ENCODE data around the gene ICE2. TPM values are rescaled to one million over a fixed set of nuclear protein-coding genes. Genes with fewer than 3 reads are reported as not detected.
A peak's percentile ranks its signal among the peaks of the same experiment; 100 is the strongest.

ICE2 gene
- total and polyA plus RNA-seq, 11 donors, result 8.4 to 28.8 (median 21.6) TPM

DNA sequence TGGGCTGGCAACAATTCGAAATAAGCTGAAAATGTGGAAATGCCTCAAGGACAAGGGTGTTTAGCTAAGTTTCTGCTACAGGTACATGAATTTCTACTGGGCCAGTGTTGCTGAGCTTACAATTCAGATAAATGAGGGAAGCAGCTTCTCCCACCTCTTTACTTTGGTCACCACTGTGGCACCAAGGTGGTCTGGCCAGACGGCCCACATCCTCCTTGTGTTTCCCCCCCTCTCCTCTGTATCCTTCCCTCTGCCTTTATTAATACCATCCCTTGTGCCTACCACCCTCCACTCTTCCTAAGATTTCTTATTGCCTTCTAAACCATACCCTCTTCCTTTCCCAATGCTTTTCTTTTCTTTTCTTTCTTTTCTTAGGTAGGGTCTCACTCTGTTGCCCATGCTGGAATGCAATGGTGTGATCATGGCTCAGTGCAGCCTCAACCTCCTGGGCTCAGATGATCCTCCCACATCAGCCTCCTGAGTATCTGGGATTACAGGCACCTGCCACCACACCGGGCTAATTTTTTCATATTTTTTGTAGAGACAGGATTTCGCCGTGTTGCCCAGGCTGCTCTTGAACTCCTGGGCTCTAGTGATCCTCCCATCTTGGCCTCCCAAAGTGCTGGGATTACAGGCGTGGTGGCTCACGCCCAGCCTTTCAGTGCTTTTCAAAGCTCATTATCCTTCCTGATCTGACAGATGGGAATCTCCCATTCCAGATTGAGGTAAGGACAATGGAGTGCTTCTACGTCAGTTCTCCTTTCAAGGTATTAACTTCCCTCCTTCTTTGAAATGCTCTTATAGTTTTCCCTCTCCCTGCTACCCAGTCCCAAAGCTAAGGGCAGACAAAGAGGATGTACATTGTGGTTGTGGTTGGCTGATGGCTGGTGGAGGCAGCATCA is 95.9 kb downstream of the ICE2 start:
- Histone ChIP-seq H3K9me3 (no peaks in the 10 kb centered on the region), H3K27ac (no peak overlapping the region), H3K27me3 (no peaks in the 10 kb centered on the region), H3K4me3 (no peak overlapping the region), H3K36me3 (peaks cover 0 to 86% (median 52%) of the 10 kb centered on the region in 9 donors), H3K4me1 (peaks cover 0 to 84% (median 32%) of the 10 kb centered on the region in 12 donors)
- no peak for TF ChIP-seq CTCF (IDR thresholded peaks at IDR 0.05)
- TF ChIP-seq POLR2A (IDR thresholded peaks at IDR 0.05), result no peak
- DNase-seq (no peak), ATAC-seq (no peak)
- intact Hi-C loops (cut with DNase I), result no loop called here
- 93 to 95% (median 93%) methylated on average over 8 of the region's 8 CpGs for WGBS, 4 donors

DNA sequence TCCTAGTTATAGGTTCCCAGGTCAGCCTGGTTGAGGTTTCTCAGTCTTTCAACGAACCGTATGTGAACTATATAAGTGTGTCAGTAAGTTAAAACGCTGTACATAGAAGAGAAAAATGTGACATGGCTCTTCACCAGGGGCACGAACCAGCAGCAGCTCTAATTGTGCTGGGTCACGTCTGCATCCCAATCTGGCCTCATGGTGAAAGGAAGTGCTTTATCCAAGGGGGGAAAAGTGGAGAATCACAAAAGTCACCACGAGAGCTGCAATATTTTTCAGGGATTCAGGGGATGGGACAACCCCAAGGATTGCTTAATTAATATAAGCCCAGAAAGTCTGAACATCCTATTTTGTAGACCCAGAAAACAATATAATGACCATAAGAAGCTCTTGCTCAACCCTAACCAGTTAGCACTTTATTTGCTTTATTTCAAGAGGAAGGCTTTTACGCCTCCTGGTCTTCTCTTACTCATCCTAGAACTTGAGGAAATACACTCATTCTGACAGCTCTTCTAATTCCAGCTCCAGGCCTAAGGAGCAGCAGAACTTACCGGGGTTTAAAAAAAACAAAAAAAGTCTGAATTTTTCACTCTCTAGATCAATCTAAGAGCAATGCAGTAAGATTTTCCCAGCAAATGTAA is 97.7 kb downstream of the ICE2 start:
- DNase-seq, result no peak
- ATAC-seq, result no peak
- peaks cover 0 to 83% (median 39%) of the 10 kb centered on the region in 12 donors for H3K4me1 ChIP-seq
- H3K27ac ChIP-seq, result peak overlapping the region in 1 of 12 donors; percentile 30
- no peak overlapping the region for H3K4me3 ChIP-seq
- TF ChIP-seq POLR2A (IDR thresholded peaks at IDR 0.05) (no peak), CTCF (IDR thresholded peaks at IDR 0.05) (no peak)
- H3K9me3 ChIP-seq, result no peaks in the 10 kb centered on the region
- WGBS, 4 donors, result 83 to 91% (median 86%) methylated on average over 8 of the region's 8 CpGs
- peaks cover 0 to 95% (median 66%) of the 10 kb centered on the region in 9 donors for H3K36me3 ChIP-seq
- intact Hi-C loops (cut with DNase I), result no loop called here
- H3K27me3 ChIP-seq, result no peaks in the 10 kb centered on the region

GRCh38 chr15:60379525-60380274 is 99.2 kb downstream of the ICE2 start:
- Histone ChIP-seq H3K4me3 (no peak overlapping the region), H3K36me3 (peaks cover 0 to 95% (median 75%) of the 10 kb centered on the region in 9 donors), H3K4me1 (peaks cover 0 to 82% (median 47%) of the 10 kb centered on the region in 12 donors), H3K27me3 (no peaks in the 10 kb centered on the region), H3K9me3 (no peaks in the 10 kb centered on the region), H3K27ac (peak overlapping the region in 7 of 12 donors; percentile 11 to 54 (median 28))
- intact Hi-C loops (cut with DNase I), result no loop called here
- DNase-seq, result no peak
- TF ChIP-seq CTCF (IDR thresholded peaks at IDR 0.05) (no peak), POLR2A (IDR thresholded peaks at IDR 0.05) (no peak)
- peak in 3 of 4 donors; percentile 55 to 79 (median 65) for ATAC-seq
- WGBS, 4 donors, result 50 to 55% (median 52%) methylated on average over 8 of the region's 8 CpGs
